ENCODE data around the gene TMEM87B.

The TMEM87B gene

GRCh38 chr2:112153501-112153900, 98.4 kb downstream of the TMEM87B start:
- no peaks in the 10 kb centered on the region for H3K9me3 ChIP-seq (ENCODE audit: control insufficient read depth in 1 of 2, low read length in 2 of 2)
- peaks cover 0 to 5% of the 10 kb centered on the region in 2 donors for H3K4me1 ChIP-seq (ENCODE audit: control insufficient read depth in 1 of 2, insufficient read depth in 2 of 2, low read length in 2 of 2)
- no peak overlapping the region for H3K27ac ChIP-seq (ENCODE audit: low read length)
- no peaks in the 10 kb centered on the region for H3K36me3 ChIP-seq (ENCODE audit: control insufficient read depth in 1 of 2, insufficient read depth in 2 of 2, low read length in 2 of 2)
- no peaks in the 10 kb centered on the region for H3K27me3 ChIP-seq (ENCODE audit: low read depth, low read length)
- no peak overlapping the region for H3K4me3 ChIP-seq (ENCODE audit: low read depth in 1 of 2, low read length in 2 of 2)

- no peak overlapping the region for H3K27ac ChIP-seq (ENCODE audit: low read length)
- H3K27me3 ChIP-seq (ENCODE audit: low read depth, low read length) = no peaks in the 10 kb centered on the region
- H3K4me3 ChIP-seq (ENCODE audit: low read depth in 1 of 2, low read length in 2 of 2) = no peak overlapping the region
- no peaks in the 10 kb centered on the region for H3K36me3 ChIP-seq (ENCODE audit: control insufficient read depth in 1 of 2, insufficient read depth in 2 of 2, low read length in 2 of 2)
- peaks cover 0 to 5% of the 10 kb centered on the region in 2 donors for H3K4me1 ChIP-seq (ENCODE audit: control insufficient read depth in 1 of 2, insufficient read depth in 2 of 2, low read length in 2 of 2)
- no peaks in the 10 kb centered on the region for H3K9me3 ChIP-seq (ENCODE audit: control insufficient read depth in 1 of 2, low read length in 2 of 2)
These were observed 99.4 kb downstream of the TMEM87B start for GRCh38 chr2:112154246-112155117.

- Histone ChIP-seq H3K27me3 (ENCODE audit: low read depth, low read length) (no peaks in the 10 kb centered on the region), H3K4me3 (ENCODE audit: low read depth in 1 of 2, low read length in 2 of 2) (no peak overlapping the region), H3K4me1 (ENCODE audit: control insufficient read depth in 1 of 2, insufficient read depth in 2 of 2, low read length in 2 of 2) (peaks cover 0 to 3% of the 10 kb centered on the region in 2 donors), H3K36me3 (ENCODE audit: control insufficient read depth in 1 of 2, insufficient read depth in 2 of 2, low read length in 2 of 2) (no peaks in the 10 kb centered on the region), H3K27ac (ENCODE audit: low read length) (no peak overlapping the region), H3K9me3 (ENCODE audit: control insufficient read depth in 1 of 2, low read length in 2 of 2) (no peaks in the 10 kb centered on the region)
These were observed 100.5 kb downstream of the TMEM87B start for GRCh38 chr2:112155331-112156151.

DNA sequence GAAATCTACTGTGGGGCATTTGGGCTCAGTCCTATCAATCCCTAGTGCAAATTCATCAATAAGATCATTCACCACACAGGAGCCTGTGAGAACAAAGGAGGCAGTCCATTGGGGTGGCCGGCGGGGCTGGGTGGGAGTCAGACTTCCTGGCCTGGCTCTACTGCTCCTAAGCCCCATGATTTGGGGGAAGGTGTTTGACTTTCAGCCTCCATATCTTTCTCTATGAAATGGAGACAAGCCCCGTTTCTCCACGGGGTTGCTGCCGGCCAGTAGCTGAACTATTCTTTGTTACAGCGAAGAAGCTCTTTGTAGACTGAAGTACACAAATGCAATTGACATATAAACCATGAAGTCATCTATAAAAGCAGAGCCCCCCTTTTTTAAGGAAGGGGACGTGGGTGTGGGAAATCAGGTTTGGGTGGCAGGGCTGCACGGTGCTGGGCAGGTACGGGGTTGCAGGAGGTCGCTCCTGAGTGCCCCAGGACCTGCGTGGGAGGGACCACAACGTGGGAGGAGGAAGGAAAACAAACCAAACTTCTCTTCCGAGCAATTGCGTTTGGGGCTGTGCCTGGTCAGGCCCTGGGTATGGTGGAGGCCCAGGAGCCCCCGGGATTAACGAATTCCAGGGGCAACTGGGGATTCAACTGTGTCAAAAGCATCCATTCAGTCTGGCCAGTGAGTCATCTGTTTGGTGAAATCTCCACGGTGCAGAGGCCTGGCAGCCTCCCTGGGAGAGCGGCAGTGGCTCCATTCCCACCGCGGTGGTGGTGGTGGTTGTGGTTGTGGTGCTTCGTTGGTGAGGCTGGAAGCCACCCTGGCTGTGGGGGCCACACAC, 101.3 kb downstream of the TMEM87B start:
- no peak overlapping the region for H3K27ac ChIP-seq (ENCODE audit: low read length)
- no peaks in the 10 kb centered on the region for H3K36me3 ChIP-seq (ENCODE audit: control insufficient read depth in 1 of 2, insufficient read depth in 2 of 2, low read length in 2 of 2)
- no peak overlapping the region for H3K4me3 ChIP-seq (ENCODE audit: low read depth in 1 of 2, low read length in 2 of 2)
- no peaks in the 10 kb centered on the region for H3K27me3 ChIP-seq (ENCODE audit: low read depth, low read length)
- H3K4me1 ChIP-seq (ENCODE audit: control insufficient read depth in 1 of 2, insufficient read depth in 2 of 2, low read length in 2 of 2) = no peaks in the 10 kb centered on the region
- no peaks in the 10 kb centered on the region for H3K9me3 ChIP-seq (ENCODE audit: control insufficient read depth in 1 of 2, low read length in 2 of 2)

DNA sequence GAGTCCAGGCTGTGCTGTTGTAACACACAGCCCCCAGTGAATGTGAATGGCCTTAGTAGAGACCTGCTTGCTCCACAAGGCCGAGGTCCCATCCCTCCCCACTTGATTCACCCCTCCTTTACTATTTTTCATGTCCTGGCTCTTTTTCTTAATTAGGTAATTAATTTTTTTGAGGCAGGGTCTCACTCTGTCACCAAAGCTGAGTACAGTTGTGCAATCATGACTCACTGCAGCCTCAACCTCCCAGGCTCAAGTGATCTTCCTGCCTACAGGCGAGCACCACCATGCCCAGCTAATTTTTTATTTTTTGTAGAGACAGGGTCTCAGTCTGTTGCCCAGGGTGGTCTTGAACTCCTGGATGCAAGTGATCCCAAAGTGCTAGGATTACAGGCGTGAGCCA, 102.4 kb downstream of the TMEM87B start:
- no peak overlapping the region for H3K27ac ChIP-seq (ENCODE audit: low read length)
- H3K9me3 ChIP-seq (ENCODE audit: control insufficient read depth in 1 of 2, low read length in 2 of 2) = no peaks in the 10 kb centered on the region
- no peaks in the 10 kb centered on the region for H3K4me1 ChIP-seq (ENCODE audit: control insufficient read depth in 1 of 2, insufficient read depth in 2 of 2, low read length in 2 of 2)
- no peak overlapping the region for H3K4me3 ChIP-seq (ENCODE audit: low read depth in 1 of 2, low read length in 2 of 2)
- H3K27me3 ChIP-seq (ENCODE audit: low read depth, low read length) = no peaks in the 10 kb centered on the region
- no peaks in the 10 kb centered on the region for H3K36me3 ChIP-seq (ENCODE audit: control insufficient read depth in 1 of 2, insufficient read depth in 2 of 2, low read length in 2 of 2)

DNA sequence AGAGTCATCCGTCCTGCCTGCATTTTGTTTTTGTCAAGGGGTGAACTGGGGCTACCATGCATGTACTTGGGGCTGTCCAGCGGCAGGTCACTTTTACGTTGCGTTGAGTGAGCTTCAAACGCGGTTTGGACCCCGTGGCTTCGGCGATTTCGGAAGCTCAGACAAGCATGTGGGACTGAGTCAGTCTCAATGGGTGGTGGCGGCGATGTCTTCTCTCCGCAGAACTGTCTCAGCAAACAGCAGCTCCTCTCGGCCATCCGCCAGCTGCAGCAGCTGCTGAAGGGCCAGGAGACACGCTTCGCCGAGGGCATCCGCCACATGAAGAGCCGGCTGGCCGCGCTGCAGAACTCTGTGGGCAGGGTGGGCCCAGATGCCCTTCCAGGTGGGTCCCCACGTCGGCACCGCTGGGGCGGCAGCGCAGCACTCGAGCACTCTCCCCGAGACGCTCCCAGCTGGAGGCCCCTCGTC, 104.4 kb downstream of the TMEM87B start:
- H3K4me1 ChIP-seq (ENCODE audit: control insufficient read depth in 1 of 2, insufficient read depth in 2 of 2, low read length in 2 of 2) = no peaks in the 10 kb centered on the region
- H3K27ac ChIP-seq (ENCODE audit: low read length) = no peak overlapping the region
- H3K4me3 ChIP-seq (ENCODE audit: low read depth in 1 of 2, low read length in 2 of 2) = no peak overlapping the region
- H3K9me3 ChIP-seq (ENCODE audit: control insufficient read depth in 1 of 2, low read length in 2 of 2) = no peaks in the 10 kb centered on the region
- H3K27me3 ChIP-seq (ENCODE audit: low read depth, low read length) = no peaks in the 10 kb centered on the region
- H3K36me3 ChIP-seq (ENCODE audit: control insufficient read depth in 1 of 2, insufficient read depth in 2 of 2, low read length in 2 of 2) = no peaks in the 10 kb centered on the region

DNA sequence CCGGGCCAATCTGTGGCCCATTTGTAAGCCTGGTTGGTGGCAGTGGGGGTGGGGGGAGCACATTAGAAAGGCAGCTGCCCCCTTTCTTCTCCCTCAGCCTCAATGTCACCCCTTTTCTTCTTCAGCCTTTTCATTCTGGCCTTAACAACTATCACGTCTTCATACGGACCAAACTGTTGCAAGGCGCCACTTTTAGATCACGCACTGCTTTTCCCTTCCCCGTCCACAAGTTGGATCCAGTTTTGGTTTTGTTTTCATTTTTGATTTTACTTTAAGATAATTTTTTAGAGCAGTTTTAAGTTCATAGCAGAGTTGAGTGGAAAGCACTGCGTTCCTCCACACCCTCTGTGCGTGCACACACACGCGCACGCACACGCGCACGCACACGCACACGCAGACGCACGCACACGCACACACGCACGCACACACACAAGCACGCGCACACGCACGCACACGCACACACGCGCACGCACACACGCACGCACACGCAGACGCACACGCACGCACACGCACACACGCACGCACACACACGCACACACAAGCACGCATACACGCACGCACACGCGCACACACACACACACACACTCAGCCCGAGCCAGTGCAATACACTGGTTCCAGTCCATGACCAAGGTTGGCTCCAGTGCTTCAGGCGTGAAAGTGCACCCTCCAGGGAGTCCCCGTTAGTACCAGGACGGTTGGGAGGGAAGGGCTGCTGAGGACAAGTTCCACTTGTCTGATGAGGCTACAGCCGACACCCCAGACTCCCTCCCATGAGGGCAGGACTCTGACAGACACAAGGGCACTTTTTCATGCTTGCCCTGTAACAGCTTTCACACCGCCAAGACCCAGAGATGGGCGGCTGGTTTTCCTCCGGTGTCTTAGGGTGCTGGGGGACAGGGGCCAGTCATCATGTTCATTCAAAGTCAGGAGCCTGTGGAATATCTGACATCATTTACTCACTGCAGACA, 105.5 kb downstream of the TMEM87B start:
- Histone ChIP-seq H3K4me1 (ENCODE audit: control insufficient read depth in 1 of 2, insufficient read depth in 2 of 2, low read length in 2 of 2) (no peaks in the 10 kb centered on the region), H3K36me3 (ENCODE audit: control insufficient read depth in 1 of 2, insufficient read depth in 2 of 2, low read length in 2 of 2) (no peaks in the 10 kb centered on the region), H3K4me3 (ENCODE audit: low read depth in 1 of 2, low read length in 2 of 2) (no peak overlapping the region), H3K27me3 (ENCODE audit: low read depth, low read length) (no peaks in the 10 kb centered on the region), H3K9me3 (ENCODE audit: control insufficient read depth in 1 of 2, low read length in 2 of 2) (no peaks in the 10 kb centered on the region), H3K27ac (ENCODE audit: low read length) (no peak overlapping the region)

DNA sequence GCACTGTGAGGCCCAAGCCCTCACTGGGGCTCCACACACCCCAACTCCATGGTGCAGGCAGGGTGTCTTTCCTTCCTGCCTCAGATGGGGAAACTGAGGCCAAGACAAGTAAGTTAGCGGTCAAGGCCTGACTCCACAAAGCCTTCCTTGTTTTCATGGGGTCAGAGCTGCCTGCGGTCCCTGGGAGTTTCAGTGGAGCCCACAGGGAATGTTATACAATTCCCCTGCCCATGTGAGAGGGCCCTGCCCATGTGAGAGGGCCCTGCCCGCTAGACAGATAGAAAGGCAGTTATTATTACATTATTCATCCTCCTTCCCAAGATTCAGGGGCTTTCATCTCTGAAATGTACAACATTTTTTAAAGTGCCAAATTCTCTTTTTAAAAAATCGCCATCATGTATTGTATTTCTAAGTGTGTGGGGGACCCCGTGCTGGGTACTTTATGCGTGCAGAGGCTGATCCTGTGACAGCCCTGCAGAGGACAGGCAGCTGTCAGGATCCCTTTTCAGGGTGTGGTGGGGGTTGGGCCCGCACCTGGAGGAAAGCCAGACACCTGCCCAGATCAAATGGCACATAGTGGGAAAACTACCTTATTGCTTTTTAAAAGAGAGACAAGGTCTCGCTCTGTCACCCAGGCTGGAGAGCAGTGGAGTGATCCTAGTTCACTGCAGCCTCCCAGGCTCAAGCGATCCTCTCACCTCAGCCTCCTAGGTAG, 106.5 kb downstream of the TMEM87B start:
- no peaks in the 10 kb centered on the region for H3K4me1 ChIP-seq (ENCODE audit: control insufficient read depth in 1 of 2, insufficient read depth in 2 of 2, low read length in 2 of 2)
- no peaks in the 10 kb centered on the region for H3K27me3 ChIP-seq (ENCODE audit: low read depth, low read length)
- H3K27ac ChIP-seq (ENCODE audit: low read length) = no peak overlapping the region
- H3K9me3 ChIP-seq (ENCODE audit: control insufficient read depth in 1 of 2, low read length in 2 of 2) = no peaks in the 10 kb centered on the region
- no peak overlapping the region for H3K4me3 ChIP-seq (ENCODE audit: low read depth in 1 of 2, low read length in 2 of 2)
- no peaks in the 10 kb centered on the region for H3K36me3 ChIP-seq (ENCODE audit: control insufficient read depth in 1 of 2, insufficient read depth in 2 of 2, low read length in 2 of 2)

- Histone ChIP-seq H3K36me3 (ENCODE audit: control insufficient read depth in 1 of 2, insufficient read depth in 2 of 2, low read length in 2 of 2) (no peaks in the 10 kb centered on the region), H3K27me3 (ENCODE audit: low read depth, low read length) (no peaks in the 10 kb centered on the region), H3K4me3 (ENCODE audit: low read depth in 1 of 2, low read length in 2 of 2) (no peak overlapping the region), H3K27ac (ENCODE audit: low read length) (no peak overlapping the region), H3K4me1 (ENCODE audit: control insufficient read depth in 1 of 2, insufficient read depth in 2 of 2, low read length in 2 of 2) (no peaks in the 10 kb centered on the region), H3K9me3 (ENCODE audit: control insufficient read depth in 1 of 2, low read length in 2 of 2) (no peaks in the 10 kb centered on the region)
These were observed 107.3 kb downstream of the TMEM87B start for GRCh38 chr2:112162341-112162740.

GRCh38 chr2:112162956-112163355, 107.9 kb downstream of the TMEM87B start:
- H3K27me3 ChIP-seq (ENCODE audit: low read depth, low read length) = no peaks in the 10 kb centered on the region

More at GRCh38 chr2:112162956-112163355, 107.9 kb downstream of the TMEM87B start:
- Histone ChIP-seq H3K4me3 (ENCODE audit: low read depth in 1 of 2, low read length in 2 of 2) (no peak overlapping the region), H3K9me3 (ENCODE audit: control insufficient read depth in 1 of 2, low read length in 2 of 2) (no peaks in the 10 kb centered on the region), H3K36me3 (ENCODE audit: control insufficient read depth in 1 of 2, insufficient read depth in 2 of 2, low read length in 2 of 2) (no peaks in the 10 kb centered on the region), H3K4me1 (ENCODE audit: control insufficient read depth in 1 of 2, insufficient read depth in 2 of 2, low read length in 2 of 2) (no peaks in the 10 kb centered on the region), H3K27ac (ENCODE audit: low read length) (no peak overlapping the region)
